ENCODE data around the gene TFCP2L1.

GRCh38 chr2:121298476-121298875 lies 13.5 kb upstream of the TFCP2L1 start:
- TF ChIP-seq CTCF (IDR thresholded peaks at IDR 0.05) (no peak), POLR2A (IDR thresholded peaks at IDR 0.05) (no peak)
